ENCODE measurements around the gene STRADA.

Gene STRADA

DNA sequence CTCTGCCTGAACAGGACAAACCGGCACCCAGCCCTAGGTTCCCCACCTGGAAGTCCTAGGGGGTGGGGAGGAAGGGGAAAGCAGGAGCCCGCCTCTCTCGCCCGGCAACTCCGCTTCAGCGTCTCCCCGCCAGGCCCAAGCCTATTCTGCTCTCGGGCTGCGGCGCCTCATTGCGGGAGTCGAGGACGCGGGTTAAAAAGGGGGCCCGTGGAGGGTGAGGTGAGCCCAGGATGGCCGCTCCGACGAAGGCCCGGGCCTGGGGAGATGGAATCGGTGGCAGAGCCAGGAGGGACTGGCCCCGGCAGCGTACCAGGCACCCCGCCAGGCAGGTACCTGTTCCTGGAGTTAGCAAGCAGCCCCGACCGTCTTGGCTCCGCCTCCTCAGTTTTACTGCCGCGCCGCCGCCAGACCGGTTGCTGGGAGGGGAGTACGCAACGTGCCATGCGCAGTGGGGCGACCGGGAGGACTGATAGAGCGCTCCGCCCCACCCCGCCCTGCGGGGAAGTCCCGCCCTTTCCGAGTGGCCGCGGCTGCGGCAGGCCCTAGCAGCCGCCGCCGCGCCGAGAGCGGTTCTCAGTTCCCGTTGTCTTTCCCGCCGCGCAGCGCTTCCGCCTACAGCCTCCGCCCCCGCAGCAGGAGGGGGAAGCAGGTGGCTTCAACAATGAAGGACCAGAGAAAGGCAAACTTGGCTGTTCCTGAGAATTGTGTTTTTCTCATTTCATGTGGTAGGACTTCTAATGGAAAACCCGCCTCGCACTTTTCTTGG is at the start of gene STRADA:
TSS of gene STRADA (minus strand) at position 392 of the 766 bp plus-strand sequence. CDS start 13,430 bp downstream, outside the sequence.
- peak; percentile 99 for DNase-seq

DNA sequence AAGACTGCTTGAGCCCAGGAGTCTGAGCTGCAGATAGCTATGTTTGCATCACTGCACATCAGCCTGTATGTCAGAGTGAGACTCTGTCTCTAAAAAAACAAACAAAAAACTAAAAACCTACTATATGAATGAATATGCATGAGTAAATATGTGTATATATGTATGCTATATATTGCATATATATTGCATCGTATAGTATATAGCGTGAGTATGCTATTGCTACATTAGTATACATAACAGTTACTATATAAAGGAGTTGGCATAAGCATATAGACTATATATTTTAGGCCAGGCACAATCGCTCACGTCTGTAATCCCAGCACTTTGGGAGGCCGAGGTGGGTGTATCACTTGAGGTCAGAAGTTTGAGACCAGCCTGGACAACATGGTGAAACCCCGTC is 48.5 kb upstream of the STRADA start:
- DNase-seq, result no peak

GRCh38 chr17:63786971-63787711 is 45.5 kb upstream of the STRADA start:
- no peak for DNase-seq

- no peak for DNase-seq
Observed at GRCh38 chr17:63786117-63786516, 44.5 kb upstream of the STRADA start.

- DNase-seq, result no peak
Observed at GRCh38 chr17:63785556-63785955, 44.0 kb upstream of the STRADA start.

GRCh38 chr17:63783522-63783921 is 41.9 kb upstream of the STRADA start:
- DNase-seq, result no peak

- DNase-seq, result no peak
Observed at GRCh38 chr17:63780928-63781327, 39.3 kb upstream of the STRADA start.

- DNase-seq, result no peak
Observed at GRCh38 chr17:63780507-63780906, 38.9 kb upstream of the STRADA start.

DNA sequence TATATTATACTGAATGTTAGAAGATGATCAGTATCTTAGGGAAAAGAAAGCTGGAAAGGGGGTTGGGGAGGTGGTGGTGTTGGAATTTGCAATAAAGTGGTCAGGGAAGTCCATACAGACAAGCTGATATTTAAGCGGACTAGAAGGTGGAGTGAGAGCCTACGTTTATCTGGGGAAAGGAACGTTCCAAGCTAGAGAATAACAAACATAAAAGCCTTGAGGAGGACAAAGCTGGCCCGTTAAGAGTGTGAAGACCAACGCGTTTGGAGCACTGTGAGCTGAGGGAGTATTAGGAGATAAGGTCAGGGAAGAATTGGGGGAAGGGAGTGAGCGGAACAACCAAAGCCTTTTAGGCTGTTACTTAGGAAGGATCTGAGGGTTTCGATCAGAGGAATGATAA is 33.8 kb upstream of the STRADA start:
- DNase-seq, result no peak

GRCh38 chr17:63774969-63775265 is 33.3 kb upstream of the STRADA start:
- no peak for DNase-seq

GRCh38 chr17:63774141-63774968 is 32.8 kb upstream of the STRADA start, which contains the start of gene DDX42:
DDX42 (plus strand) TSS chr17:63774170; CDS start chr17:63787050, 12,880 bp downstream.
- DNase-seq, result peak; percentile 90

DNA sequence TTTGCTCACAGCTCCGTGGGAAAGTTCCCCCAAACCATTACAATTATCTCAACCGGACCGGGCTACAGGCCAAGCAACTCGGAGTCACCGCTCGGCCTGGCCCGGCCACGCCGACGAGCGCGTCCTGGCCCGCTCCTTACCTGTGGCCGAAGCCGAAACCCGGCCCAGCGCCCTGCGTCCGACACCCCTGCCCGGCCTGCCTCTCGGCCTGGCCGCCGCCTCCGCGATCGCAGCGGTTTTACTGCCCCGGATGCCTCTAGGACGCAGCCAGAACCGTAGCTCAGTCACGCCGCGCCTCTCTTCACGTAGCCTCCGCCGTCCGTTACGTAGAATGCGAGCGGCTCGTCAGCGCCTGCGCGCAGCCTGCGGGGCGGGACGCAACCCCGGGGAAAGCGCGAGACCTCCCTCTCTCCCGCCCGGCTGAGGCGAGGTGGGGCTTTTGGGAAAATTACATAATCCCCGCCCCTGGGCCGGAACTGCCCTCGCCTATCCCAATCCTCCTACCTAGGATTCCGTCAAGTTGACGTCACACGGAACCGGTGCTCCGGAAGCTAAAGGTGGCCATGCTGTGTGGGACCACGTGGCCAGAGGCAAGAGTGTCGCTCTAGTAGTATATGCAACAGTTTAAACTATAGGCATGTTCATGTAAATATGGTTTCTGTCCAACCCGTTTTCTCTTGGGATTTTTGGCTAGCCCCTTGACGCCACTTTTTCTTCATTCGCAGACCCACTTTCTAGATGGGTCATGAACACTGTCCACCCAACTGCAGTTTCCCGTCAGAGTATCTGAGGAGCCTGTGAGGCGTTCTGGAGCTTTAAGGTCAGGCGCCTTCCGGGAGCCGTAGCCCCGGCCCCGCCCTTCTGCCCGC is 31.9 kb upstream of the STRADA start, which contains the start of gene CCDC47:
TSS of gene CCDC47 (minus strand) at position 326 of the 869 bp plus-strand sequence. CDS start 7,422 bp downstream, outside the sequence.
- peak; percentile 96 for DNase-seq

GRCh38 chr17:63772801-63773271 is 31.2 kb upstream of the STRADA start:
- no peak for DNase-seq

DNA sequence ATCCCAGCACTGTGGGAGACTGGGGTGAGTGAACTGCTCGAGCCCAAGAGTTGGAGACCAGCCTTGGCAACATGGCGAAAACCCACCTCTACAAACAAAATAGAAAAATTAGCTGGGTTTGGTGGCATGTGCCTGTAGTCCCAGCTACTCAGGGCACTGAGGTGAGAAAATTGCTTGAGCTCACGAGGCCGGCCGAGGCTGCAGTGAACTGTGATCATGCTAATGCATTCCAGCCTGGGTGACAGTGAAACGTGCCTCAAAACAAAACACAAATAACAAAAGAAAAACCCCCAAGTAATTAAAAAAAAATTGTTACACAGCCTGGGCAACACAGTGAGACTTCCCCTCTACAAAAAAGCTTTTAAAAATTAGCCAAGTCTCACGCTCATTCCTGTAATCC is 26.8 kb upstream of the STRADA start:
- no peak for DNase-seq

GRCh38 chr17:63766754-63767153 is 25.2 kb upstream of the STRADA start:
- no peak for DNase-seq

GRCh38 chr17:63764716-63765115 is 23.1 kb upstream of the STRADA start:
- no peak for DNase-seq

DNA sequence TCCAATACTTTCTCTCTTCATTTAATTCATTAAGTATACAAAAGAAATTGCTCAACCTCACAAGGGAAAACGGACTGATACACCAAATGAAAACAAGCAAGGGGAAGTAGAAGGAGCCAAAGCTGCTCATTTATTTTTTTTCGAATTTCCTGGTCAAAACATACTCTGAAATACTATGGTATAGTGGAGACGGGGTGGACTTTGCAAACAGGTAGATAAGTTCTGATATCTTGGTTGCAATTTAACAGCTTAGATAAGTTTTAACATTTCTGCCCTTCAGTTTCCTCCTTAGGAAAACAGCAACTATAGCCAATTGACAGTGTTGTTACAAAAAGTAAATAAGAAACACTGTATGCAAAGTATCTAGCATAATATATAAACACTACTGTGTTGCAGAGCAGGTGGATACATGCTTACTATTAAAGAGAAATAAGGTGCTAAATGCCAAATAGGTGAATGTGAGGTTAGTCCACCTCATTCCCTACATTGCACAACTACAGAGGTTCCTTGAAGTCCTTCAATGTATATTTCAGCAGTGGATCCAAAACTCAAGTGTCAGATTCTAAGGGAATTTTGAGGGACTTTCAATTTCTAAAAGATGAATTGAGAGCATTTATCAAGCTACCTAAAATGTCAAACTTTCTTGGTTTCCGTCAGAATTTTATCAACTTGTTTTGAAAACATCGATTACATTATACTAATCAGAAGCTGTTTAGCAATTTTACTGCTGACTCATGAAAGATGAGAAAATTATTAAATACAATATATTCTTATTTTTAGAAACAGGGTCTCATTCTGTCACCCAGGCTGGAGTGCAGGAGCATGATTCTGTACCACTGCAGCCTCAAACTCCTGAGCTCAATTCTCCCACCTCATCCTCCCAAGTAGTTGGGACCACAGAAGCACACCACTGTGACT is 20.8 kb upstream of the STRADA start:
- no peak for DNase-seq

DNA sequence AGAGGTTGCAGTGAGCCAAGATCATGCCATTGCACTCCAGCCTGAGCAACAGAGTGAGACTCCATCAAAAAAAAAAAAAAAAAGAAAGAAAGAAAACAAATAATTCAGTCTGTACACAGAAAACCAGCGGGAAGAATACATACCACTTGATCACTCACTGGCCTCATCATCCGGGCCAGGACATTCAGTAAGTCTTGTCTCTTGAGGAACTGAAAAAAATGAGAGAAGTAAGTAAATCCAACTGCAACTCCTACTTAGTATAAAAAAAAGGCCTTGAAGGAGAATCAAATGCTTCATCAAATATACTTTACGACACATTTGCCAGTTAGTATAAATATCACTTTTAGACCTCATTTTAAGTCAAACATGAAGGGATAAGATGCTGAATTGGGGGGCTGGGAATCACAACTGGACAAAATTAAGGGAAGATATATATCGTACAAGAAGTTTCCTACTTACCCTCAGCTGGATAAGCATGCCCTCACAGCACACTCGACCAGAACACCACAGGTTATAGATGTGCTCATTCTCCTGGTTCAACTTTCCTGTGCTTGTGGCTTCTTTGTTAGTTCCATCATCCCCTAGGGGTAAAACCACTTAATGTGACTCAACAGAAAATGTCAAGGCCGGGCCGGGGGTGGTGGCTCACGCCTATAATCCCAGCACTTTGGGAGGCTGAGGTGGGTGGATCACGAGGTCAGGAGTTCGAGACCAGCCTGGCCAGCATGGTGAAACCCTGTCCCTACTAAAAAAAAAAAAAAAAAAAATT is 19.4 kb upstream of the STRADA start:
- DNase-seq, result no peak

GRCh38 chr17:63758428-63758827 is 16.8 kb upstream of the STRADA start:
- no peak for DNase-seq

- DNase-seq, result no peak
Observed at GRCh38 chr17:63754046-63754445, 12.4 kb upstream of the STRADA start.

Data from activated CD4-positive, alpha-beta T cell treated with anti-CD3 and anti-CD28 coated beads, Interleukin-2, amount 50 U/mL, for 1 hour (primary cell).